Hematopoietic multipotent progenitor cell treated with erythropoietin and hydrocortisone succinate and interleukin-3 and kit ligand, for 6 days (in vitro differentiated cells): ENCODE measurements around the gene GAS6.

Experiments used
- DNase-seq: peaks from one replicate; pipeline ENCODE4 v3.0.0-alpha.2; 2015

GAS6 gene

GRCh38 chr13:113850722-113851479, 13.0 kb downstream of the GAS6 start:
- DNase-seq: no peak

- no peak for DNase-seq
Measured at GRCh38 chr13:113849981-113850721, 13.7 kb downstream of the GAS6 start.

GRCh38 chr13:113849546-113849945, 14.3 kb downstream of the GAS6 start:
- no peak for DNase-seq

GRCh38 chr13:113848431-113849260, 15.2 kb downstream of the GAS6 start:
- no peak for DNase-seq

GRCh38 chr13:113848020-113848419, 15.9 kb downstream of the GAS6 start:
- DNase-seq: no peak

GRCh38 chr13:113846636-113847318, 17.1 kb downstream of the GAS6 start:
- no peak for DNase-seq

- no peak for DNase-seq
Measured at GRCh38 chr13:113845723-113846635, 17.9 kb downstream of the GAS6 start.

- DNase-seq: no peak
Measured at GRCh38 chr13:113845055-113845454, 18.8 kb downstream of the GAS6 start.

- peak; percentile 17 for DNase-seq
Measured at GRCh38 chr13:113843864-113844556, 19.9 kb downstream of the GAS6 start.

- no peak for DNase-seq
Measured at GRCh38 chr13:113843063-113843654, 20.7 kb downstream of the GAS6 start.

- DNase-seq: no peak
Measured at GRCh38 chr13:113842336-113843062, 21.4 kb downstream of the GAS6 start.

- no peak for DNase-seq
Measured at GRCh38 chr13:113841353-113841650, 22.6 kb downstream of the GAS6 start.

GRCh38 chr13:113840541-113841352, 23.1 kb downstream of the GAS6 start:
- no peak for DNase-seq

- no peak for DNase-seq
Measured at GRCh38 chr13:113839536-113840204, 24.2 kb downstream of the GAS6 start.

- DNase-seq: no peak
Measured at GRCh38 chr13:113838711-113839201, 25.1 kb downstream of the GAS6 start.

GRCh38 chr13:113837560-113838355, 26.1 kb downstream of the GAS6 start:
- DNase-seq: no peak

- peak; percentile 34 for DNase-seq
Measured at GRCh38 chr13:113836768-113837559, 26.9 kb downstream of the GAS6 start.
